Activated CD4-positive, alpha-beta T cell treated with anti-CD3 and anti-CD28 coated beads for 1 hour (primary cell): ENCODE measurements around the gene MAST1.
"Not testable (repeated sequence)": the region's sequence is repeated elsewhere in the genome, so short reads cannot be mapped to it uniquely, and the experiment has no call there.

Experiments used
- DNase-seq: peaks from one replicate; pipeline ENCODE4 v3.0.0-alpha.2; 2020

MAST1 gene

DNA sequence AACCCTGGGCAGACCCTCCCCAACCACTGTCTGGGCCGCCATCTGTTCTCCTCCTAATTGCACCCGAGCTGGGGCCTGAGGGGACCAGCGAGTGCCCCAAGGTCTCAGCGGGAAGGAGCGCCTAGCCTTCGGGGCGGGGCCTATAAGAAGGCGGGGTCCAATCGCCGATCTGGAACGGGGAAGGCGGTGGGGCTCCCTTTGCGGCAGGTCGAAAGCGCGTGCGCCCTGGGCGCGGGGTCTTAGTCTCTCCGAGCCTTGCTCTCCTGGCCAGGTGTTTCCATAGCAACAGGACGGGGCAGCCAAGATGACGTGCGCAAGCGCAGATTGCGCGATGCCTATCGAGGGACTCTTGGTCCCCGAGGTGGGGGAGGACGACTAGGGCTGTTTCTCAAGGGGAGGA lies 2.8 kb downstream of the MAST1 start:
- no peak for DNase-seq

DNA sequence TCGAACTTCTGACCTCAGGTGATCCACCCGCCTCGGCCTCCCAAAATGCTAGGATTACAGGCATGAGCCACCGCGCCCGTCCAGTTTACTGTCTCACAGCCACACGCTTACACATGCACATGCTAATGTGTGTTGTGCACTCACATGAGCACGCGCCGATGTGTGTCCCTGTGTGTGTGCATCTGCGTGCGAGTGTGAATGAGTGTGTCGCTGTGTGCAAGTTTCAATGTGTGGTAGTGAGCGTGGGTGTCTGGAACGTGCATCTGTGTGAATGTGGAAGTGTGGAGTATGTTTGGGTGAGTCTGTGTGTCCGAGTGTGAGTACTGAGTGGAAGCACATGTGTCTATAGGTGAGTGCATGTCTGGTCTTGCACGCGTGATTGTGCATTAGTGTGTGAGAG lies 4.2 kb downstream of the MAST1 start:
- DNase-seq, result no peak

DNA sequence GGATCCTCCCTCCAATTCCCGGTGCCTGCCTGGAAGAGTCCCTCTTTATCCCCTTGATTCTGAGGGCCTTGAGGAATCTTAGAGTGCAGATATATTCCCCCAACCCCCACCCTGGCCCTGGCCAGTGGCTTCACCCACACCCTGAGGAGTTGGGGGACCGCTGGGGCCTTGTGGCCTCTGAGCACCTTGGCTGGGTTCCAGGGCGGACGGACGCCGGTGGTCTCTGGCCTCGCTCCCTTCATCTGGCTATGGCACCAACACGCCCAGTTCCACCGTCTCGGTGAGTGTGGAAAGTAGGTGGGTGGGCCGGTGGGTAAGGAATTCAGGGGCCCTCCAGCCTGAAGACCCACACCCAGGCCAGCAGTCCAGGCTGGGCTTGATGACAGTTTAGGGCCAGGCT lies 5.0 kb downstream of the MAST1 start:
- DNase-seq, result no peak

DNA sequence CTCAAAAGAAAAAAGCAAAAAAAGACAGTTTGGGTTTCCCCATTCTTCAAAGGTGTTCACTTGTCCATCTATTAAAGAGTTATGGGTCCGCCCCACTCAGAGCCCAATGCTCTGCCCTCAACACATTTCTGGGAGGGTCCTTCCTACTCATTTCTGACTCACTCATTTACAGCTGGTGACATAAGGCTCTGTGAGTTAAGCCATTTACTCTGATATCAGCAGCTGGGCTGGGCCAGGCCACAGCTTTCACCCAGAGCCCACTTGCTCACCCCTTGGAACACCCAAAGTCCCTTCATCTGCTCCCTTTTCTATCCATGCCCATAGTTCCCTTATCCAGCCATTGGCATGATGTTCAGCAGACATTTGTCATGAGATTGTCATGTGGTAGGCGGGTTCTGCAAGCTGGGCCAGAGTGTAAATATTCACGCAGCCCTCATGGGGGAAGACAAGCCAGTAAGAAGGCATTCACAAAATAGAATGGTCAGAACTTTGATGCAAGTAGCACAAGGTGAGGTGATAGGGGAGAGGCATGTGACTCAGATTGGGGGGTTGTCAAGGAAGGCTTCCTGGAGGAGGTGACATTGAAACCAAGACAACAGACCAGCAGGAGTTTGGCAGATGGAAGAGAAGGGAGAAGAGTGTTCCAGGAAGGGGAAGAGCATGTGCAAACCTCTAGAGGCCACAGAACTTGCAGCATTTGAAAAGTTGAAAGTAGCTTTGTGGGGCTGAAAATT lies 5.9 kb downstream of the MAST1 start:
- DNase-seq, result no peak

DNA sequence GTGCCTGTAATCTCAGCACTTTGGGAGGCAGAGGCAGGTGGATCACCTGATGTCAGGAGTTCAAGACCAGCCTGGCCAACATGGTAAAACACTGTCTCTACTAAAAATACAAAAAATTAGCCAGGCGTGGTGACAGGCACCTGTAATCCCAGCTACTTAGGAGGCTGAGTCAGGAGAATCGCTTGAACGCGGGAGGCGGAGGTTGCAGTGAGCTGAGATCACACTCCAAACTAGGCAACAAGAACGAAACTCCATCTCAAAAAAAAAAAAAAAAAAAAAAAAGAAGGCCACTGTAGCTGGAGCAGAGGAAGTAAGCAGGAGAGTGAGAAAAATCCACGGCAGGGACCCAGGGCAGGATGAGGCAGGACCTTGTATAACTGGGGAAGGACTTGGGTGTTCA lies 8.3 kb downstream of the MAST1 start:
- not testable (repeated sequence) for DNase-seq

DNA sequence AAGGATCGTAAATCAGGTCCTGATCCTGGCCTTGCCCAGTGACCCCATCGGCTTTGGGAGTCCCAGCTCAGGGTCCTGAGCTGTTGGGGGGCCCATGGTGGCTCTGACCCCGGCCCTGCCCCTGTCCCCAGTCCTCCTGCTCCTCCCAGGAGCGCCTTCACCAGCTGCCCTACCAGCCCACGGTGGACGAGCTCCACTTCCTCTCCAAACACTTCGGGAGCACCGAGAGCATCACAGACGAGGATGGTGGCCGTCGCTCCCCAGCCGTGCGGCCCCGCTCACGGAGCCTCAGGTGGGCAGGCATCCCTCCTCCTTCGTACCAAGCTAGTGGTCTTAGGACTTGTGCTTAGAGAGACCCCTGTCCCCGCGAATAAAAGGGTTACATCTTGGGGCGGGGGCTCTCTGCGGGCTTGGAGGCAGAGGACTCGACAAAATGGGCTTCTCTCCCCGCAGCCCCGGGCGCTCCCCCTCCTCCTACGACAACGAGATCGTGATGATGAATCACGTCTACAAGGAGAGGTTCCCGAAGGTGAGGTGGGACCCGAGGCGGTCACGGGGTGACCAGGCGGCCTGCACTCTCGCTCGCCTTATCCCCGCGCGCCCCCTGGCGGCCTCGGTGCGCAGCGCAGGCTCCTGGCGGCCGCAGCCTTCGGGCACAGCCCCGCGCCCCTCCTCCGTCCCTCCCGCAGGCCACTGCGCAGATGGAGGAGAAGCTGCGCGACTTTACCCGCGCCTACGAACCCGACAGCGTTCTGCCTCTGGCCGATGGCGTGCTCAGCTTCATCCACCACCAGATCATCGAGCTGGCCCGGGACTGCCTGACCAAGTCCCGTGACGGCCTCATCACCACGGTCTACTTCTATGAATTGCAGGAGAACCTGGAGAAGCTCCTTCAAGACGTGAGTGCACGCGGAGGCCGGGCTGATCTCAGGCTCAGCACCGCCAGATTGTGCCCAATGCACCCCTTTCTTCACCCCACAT lies 9.1 kb downstream of the MAST1 start:
- DNase-seq, result peak; percentile 74

DNA sequence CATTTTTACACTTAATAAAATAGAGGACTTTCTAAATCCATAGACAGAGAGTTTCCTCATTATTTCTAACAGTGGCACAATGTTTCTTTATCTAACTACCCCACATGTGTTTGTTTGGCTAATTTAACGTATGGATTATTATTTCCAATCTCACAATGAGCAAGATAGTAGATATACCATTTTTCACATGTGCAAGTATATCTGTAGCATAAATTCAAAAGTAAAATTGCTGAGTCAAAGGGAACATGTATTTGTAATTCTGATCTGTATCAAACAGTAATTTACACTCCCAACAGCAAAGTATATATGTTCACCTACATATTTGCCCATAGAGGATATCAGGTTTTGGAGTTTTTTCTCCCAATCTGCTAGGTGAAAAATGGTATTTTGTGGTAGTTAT lies 18.3 kb downstream of the MAST1 start:
- DNase-seq, result no peak

DNA sequence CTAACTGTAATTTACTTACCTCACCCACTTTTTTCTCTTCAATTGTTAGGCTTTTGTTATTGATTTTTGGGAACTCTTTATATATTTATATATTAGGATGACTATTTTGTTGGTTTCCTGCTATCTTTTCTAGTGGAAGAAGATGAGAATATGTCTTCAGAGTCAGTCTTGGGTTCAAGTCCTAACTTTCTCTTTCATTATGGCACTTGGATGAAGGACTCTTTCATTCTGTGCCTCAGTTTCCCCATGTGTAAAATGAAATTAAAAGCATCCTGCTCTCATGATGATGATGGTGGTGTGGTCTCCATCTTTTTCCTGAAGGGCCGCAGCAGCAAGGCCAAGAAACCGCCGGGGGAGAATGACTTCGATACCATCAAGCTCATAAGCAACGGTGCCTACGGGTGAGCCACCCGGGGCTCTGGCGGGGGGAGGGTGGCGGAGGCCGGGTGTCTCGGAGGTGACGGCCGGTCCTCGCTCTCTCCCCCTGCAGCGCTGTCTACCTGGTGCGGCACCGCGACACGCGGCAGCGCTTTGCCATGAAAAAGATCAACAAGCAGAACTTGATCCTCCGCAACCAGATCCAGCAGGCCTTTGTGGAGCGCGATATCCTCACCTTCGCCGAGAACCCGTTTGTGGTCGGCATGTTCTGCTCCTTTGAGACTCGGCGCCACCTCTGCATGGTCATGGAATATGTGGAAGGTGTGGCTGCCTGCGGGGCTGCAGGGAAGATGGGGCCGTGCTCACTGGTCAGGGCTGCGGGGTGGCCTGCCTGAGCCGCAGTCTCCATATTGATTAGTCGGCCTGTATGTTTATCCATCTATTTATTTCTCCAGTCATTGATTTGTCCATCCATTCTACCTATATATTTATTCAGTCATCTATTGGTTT lies 20.0 kb downstream of the MAST1 start:
- no peak for DNase-seq

DNA sequence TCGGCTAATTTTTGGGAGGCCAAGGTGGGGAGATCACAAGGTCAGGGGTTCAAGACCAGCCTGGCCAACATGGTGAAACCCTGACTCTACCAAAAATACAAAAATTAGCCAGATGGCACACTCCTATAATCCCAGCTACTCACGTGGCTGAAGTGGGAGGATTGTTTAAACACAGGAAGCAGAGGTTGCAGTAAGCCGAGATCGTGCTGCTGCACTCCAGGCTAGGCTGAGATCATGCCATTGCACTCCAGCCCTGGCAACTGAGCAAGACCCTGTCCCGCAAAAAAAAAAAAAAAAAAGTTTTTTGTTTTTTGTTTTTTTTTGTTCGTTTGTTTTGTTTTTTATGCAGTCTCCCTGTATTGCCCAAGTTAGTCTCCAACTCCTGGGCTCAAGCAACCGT lies 21.2 kb downstream of the MAST1 start:
- DNase-seq, result no peak

DNA sequence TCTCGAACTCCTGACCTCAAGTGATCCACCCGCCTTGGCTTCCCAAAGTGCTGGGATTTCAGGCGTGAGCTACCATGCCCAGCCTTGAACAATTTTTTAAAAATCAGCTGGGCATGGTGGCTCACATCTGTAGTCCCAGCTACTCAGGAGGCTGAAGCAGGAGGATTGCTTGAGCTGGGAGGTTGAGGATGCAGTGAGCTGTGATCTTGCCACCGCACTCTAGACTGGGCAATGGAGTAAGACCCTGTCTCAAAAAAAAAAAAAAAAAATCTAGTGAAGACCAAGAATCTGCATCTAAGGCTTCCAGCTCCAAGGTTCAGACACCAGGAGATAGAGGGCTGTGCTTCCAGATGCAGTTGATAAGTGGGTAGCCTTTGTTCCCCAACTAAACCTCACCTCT lies 25.8 kb downstream of the MAST1 start:
- DNase-seq, result no peak

DNA sequence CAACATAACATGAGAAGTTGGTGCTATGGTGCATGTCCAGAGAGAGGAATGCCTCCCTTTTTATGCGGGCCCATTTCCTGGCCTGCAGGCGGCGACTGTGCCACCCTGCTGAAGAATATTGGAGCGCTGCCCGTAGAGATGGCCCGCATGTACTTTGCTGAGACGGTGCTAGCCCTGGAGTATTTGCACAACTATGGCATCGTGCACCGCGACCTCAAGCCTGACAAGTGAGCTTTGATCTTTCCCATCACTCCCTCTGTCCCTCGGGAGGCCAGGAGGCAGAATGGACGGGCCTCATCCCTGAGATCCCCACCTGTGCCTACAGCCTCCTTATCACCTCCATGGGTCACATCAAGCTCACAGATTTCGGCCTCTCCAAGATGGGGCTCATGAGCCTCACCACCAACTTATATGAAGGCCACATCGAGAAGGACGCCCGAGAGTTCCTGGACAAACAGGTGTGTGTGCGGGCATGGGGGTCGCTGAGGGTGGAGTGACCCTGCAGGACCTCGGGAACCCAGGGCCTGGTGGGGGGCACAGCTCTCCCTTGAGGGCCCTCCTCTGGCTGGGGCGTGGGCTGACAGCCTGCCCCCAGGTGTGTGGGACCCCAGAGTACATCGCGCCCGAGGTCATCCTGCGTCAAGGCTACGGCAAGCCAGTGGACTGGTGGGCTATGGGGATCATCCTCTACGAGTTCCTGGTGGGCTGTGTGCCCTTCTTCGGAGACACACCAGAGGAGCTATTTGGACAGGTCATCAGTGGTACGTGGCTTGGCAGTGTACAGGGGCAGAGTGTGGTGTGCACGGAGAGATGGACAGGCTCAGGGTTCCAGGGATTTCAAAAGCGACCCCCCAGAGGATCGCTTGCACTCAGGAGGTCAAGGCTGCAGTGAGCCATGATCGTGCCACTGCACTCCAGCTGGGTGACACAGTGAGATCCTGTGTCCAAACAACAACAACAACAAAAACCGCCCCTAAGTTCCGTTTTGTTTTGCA lies 26.7 kb downstream of the MAST1 start:
- no peak for DNase-seq

DNA sequence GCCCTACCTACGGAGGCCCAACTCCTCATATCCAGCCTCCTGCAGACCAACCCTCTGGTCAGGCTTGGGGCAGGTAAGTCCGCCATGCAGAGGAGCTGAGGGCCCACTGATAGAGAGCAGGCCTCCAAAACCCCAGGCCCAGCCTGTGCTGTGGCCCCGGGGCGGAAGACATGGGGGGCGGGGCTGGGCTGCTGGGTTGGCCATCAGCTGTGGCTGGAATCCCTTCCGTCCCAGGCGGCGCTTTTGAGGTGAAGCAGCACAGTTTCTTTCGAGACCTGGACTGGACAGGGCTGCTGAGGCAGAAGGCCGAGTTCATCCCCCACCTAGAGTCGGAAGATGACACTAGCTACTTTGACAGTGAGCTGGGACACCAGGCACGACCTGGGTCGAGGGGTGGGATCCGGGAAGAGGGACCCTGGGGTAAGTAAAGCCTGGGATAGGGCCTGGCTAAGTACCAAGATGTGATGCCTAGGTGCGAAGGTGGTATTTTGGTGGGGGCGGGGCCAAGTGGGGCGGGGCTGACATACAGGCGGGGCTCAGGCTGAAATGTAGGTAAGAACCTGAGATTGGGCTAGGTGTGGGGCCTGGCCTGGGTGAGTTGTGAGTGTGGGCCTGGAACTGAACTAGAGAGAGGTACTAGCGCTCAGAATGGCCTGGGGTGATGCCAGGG lies 27.6 kb downstream of the MAST1 start:
- no peak for DNase-seq

DNA sequence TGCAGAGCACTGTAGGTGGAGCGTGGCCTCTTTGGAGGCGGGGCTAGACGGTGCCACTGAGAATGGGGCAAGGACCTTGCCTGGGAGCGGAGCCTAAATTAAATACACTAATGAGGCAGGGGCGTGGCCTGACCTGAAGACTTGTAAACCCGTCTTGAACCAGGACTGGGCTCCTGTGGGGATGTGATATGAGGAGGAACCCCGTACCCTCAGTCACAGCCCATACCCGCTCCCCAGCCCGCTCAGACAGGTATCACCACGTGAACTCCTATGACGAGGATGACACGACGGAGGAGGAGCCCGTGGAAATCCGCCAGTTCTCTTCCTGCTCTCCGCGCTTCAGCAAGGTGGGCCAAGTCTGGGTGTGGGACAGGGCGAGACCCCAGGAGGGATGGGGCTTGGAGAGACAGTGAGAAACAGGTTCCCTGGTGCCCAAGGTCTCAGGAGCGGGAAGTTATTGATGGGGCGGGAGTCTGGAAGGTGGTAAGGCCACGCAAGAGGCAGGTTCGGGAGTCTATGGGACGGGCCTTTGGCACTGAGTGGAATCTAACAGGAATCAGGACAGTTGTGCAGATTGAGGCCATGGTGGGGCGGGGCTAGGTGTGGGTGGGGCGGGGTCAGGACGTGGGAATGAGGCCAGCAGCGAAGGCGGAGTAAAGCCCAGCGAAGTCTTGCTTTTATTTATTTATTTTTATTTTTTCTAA lies 28.3 kb downstream of the MAST1 start:
- DNase-seq, result no peak

DNA sequence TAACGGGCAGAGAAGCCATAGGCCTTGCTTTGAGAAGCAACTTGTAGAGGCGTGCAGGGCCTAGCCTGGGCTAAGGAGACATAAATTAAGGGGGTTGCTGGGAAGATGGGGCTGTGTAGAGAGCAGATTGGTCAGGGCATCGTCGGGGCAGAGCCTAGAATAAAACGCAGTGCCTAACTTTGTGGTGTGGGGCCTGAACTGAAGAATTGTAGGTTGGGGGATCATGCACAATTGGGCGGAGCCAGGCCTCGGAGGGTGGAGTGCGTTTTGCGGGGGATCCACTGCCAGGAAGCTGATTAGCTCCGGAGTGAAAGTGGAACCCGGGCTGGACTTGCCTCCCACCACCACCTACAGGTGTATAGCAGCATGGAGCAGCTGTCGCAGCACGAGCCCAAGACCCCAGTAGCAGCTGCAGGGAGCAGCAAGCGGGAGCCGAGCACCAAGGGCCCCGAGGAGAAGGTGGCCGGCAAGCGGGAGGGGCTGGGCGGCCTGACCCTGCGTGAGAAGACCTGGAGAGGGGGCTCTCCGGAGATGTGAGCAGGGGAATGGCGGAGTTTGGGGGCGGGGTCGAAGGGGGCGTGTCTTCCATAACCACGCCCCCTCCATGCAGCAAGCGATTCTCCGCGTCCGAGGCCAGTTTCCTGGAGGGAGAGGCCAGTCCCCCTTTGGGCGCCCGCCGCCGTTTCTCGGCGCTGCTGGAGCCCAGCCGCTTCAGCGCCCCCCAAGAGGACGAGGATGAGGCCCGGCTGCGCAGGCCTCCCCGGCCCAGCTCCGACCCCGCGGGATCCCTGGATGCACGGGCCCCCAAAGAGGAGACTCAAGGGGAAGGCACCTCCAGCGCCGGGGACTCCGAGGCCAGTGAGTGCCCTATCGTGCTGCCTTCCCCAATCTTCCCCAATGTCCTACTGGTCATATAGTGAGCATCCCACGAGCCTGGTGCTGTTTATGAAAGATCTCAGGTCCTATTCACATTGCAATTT lies 29.1 kb downstream of the MAST1 start:
- DNase-seq, result peak; percentile 58

DNA sequence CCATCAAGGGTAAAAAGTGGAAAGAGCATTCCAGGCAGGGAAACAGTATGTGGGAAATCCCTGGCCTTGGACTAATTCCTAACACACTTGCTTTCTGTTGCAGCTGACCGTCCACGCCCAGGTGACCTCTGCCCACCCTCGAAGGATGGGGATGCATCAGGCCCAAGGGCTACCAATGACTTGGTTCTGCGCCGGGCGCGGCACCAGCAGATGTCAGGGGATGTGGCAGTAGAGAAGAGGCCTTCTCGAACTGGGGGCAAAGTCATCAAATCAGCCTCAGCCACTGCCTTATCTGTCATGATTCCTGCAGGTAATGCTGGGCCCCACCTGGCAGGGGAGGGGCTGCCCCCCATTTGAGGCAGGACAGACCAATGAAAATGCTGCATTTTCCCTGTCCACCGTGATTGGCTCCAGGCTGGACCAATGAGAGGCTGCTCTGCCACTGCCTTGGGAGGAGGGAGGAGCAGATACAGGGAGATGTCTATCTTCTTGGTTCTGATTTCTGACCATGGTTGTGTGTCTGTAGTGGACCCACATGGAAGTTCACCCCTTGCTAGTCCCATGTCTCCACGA lies 30.3 kb downstream of the MAST1 start:
- no peak for DNase-seq

DNA sequence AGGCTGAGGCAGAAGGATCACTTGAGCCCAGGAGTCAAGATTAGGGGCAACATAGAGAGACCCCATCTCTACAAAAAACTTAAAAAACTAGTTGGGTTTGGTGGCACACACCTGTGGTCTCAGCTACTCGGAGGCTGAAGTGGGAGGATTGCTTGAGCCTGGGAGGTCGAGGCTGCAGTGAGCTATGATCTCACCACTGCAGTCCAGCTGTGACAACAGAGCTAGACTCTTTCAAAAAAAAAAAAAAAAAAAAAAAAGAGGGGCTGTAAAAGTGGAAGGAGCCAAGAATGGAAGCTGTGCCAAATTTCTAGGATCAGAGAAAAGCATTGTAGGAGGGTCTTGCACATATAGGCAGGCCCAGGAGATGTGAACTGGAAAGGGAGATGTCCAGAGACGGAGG lies 33.4 kb downstream of the MAST1 start:
- DNase-seq, result no peak

DNA sequence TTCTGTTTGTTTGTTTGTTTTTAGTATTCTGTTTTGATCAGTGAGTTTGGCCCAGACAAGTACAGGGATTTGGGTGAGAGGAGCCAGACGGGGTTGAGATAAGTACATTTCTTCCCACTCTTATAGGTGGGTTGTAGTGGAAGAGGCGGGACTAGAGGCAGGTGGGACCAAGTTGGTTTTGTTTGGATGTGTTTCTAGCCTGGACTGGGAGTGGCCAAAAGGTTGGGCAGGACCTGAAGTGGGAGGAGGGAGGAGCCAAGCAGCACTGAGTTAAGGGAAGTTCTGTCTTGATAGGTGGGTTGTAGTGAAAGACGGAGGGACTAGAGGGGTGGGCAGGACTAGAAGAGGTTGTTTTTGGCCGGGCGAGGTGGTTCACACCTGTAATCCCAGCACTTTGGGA lies 33.9 kb downstream of the MAST1 start:
- DNase-seq, result no peak

DNA sequence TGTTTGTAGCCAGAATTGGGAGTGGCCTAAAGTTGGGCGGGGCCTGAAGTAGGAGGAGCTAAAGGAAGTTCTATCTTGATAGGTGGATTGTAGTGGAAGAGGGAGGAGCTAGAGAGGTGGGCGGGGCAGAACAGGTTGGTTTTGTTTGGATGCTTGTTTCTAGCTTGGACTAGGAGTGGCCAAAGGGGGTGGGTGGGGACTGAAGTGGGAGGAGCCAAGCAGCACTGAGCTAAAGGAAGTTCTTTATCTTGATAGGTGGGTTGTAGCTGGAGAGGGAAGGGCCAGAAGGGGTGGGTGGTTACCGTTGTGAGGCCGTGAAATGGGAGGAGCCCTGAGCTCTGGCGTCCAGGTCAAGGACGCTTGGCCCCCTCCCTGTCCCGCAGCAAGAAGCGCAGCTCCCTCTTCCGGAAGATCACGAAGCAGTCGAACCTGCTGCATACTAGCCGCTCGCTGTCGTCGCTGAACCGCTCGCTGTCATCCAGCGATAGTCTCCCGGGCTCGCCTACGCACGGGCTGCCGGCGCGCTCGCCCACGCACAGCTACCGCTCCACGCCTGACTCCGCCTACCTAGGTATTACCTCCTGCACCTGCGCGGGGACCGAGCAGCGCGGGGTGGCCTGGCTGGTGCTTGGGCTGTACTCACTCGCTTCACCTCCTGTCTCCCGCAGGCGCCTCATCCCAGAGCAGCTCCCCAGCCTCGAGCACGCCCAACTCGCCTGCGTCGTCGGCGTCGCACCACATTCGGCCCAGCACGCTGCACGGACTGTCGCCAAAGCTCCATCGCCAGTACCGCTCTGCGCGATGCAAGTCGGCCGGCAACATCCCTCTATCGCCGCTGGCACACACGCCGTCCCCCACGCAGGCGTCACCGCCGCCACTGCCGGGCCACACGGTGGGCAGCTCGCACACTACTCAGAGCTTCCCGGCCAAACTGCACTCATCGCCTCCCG lies 34.9 kb downstream of the MAST1 start:
- no peak for DNase-seq
